ENCODE measurements around the gene SLC5A3. TPM values are rescaled to one million over a fixed set of nuclear protein-coding genes. Genes with fewer than 3 reads are reported as not detected.

SLC5A3 gene
- total and polyA plus RNA-seq, 9 donors = 3.1 to 16.9 (median 14.6) TPM

GRCh38 chr21:34076835-34077234 lies 3.5 kb downstream of the SLC5A3 start:
- Histone ChIP-seq H3K4me1 (ENCODE audit: insufficient read depth) (peaks cover 16% of the 10 kb centered on the region), H3K27ac (no peak overlapping the region), H3K36me3 (no peaks in the 10 kb centered on the region), H3K4me3 (no peak overlapping the region), H3K27me3 (no peaks in the 10 kb centered on the region), H3K9me3 (no peaks in the 10 kb centered on the region)
- intact Hi-C loops (cut with DNase I) = loop anchor here in 1 of 4 donors (10.0 kb wide), 1 partner anchor 48 kb away; no protein-coding TSS in a partner anchor
- TF ChIP-seq CTCF (IDR thresholded peaks at IDR 0.05) (no peak), POLR2A (IDR thresholded peaks at IDR 0.05) (no peak), EP300 (IDR thresholded peaks at IDR 0.05) (no peak)
- no peak for DNase-seq
- WGBS, 3 donors = 96 to 100% (median 97%) methylated on average over 1 of the region's 1 CpG

- no peak overlapping the region for H3K4me3 ChIP-seq
- H3K27ac ChIP-seq = no peak overlapping the region
- no peak for DNase-seq
- H3K4me1 ChIP-seq (ENCODE audit: insufficient read depth) = peaks cover 16% of the 10 kb centered on the region
- H3K27me3 ChIP-seq = no peaks in the 10 kb centered on the region
- no peaks in the 10 kb centered on the region for H3K9me3 ChIP-seq
- no peaks in the 10 kb centered on the region for H3K36me3 ChIP-seq
- intact Hi-C loops (cut with DNase I) = loop anchor here in 1 of 4 donors (10.0 kb wide), 1 partner anchor 47 kb away; no protein-coding TSS in a partner anchor
- 89 to 93% (median 89%) methylated on average over 1 of the region's 1 CpG for WGBS, 3 donors
- TF ChIP-seq EP300 (IDR thresholded peaks at IDR 0.05) = no peak
- no peak for TF ChIP-seq POLR2A (IDR thresholded peaks at IDR 0.05)
- TF ChIP-seq CTCF (IDR thresholded peaks at IDR 0.05) = no peak
Measured at GRCh38 chr21:34077888-34078287, 4.5 kb downstream of the SLC5A3 start.

GRCh38 chr21:34078915-34079314 lies 5.5 kb downstream of the SLC5A3 start:
- Histone ChIP-seq H3K4me1 (ENCODE audit: insufficient read depth) (peaks cover 16% of the 10 kb centered on the region), H3K27ac (no peak overlapping the region), H3K4me3 (no peak overlapping the region), H3K36me3 (no peaks in the 10 kb centered on the region), H3K27me3 (no peaks in the 10 kb centered on the region), H3K9me3 (no peaks in the 10 kb centered on the region)
- TF ChIP-seq POLR2A (IDR thresholded peaks at IDR 0.05) (no peak), CTCF (IDR thresholded peaks at IDR 0.05) (no peak), EP300 (IDR thresholded peaks at IDR 0.05) (no peak)
- WGBS, 3 donors = 49 to 57% (median 55%) methylated on average over 2 of the region's 2 CpGs
- intact Hi-C loops (cut with DNase I) = loop anchor here in 1 of 4 donors (10.0 kb wide), 1 partner anchor 46 kb away; no protein-coding TSS in a partner anchor
- no peak for DNase-seq

GRCh38 chr21:34080710-34081109 lies 7.3 kb downstream of the SLC5A3 start:
- Histone ChIP-seq H3K27me3 (no peaks in the 10 kb centered on the region), H3K36me3 (no peaks in the 10 kb centered on the region), H3K4me1 (ENCODE audit: insufficient read depth) (peaks cover 10% of the 10 kb centered on the region), H3K27ac (no peak overlapping the region), H3K9me3 (no peaks in the 10 kb centered on the region), H3K4me3 (no peak overlapping the region)
- no peak for DNase-seq
- 97 to 98% (median 98%) methylated on average over 5 of the region's 5 CpGs for WGBS, 3 donors
- no peak for TF ChIP-seq CTCF (IDR thresholded peaks at IDR 0.05)
- TF ChIP-seq EP300 (IDR thresholded peaks at IDR 0.05) = no peak
- TF ChIP-seq POLR2A (IDR thresholded peaks at IDR 0.05) = no peak
- intact Hi-C loops (cut with DNase I) = no loop called here
